Measurements from ENCODE around the gene OVOL2.

Gene OVOL2

GRCh38 chr20:18011482-18011881, 46.2 kb downstream of the OVOL2 start:
- no peak for DNase-seq

GRCh38 chr20:18009116-18009515, 48.6 kb downstream of the OVOL2 start:
- DNase-seq = no peak

GRCh38 chr20:18007534-18008292, 50.0 kb downstream of the OVOL2 start:
- no peak for DNase-seq

GRCh38 chr20:18006684-18007083, 51.0 kb downstream of the OVOL2 start:
- no peak for DNase-seq

GRCh38 chr20:18005990-18006364, 51.7 kb downstream of the OVOL2 start:
- DNase-seq = no peak

GRCh38 chr20:18005170-18005989, 52.3 kb downstream of the OVOL2 start:
- DNase-seq = no peak

- no peak for DNase-seq
These were observed 53.2 kb downstream of the OVOL2 start for GRCh38 chr20:18004384-18005031.

GRCh38 chr20:18003897-18004296, 53.8 kb downstream of the OVOL2 start:
- no peak for DNase-seq

- no peak for DNase-seq
These were observed 56.4 kb downstream of the OVOL2 start for GRCh38 chr20:18001131-18001921.

- no peak for DNase-seq
These were observed 58.1 kb downstream of the OVOL2 start for GRCh38 chr20:17999566-17999965.

GRCh38 chr20:17998446-17998845, 59.3 kb downstream of the OVOL2 start:
- no peak for DNase-seq

GRCh38 chr20:17995967-17996819, 61.5 kb downstream of the OVOL2 start:
- DNase-seq = no peak

- DNase-seq = no peak
These were observed 64.2 kb downstream of the OVOL2 start for GRCh38 chr20:17993546-17993945.

GRCh38 chr20:17992847-17993513, 64.7 kb downstream of the OVOL2 start:
- no peak for DNase-seq

- DNase-seq = no peak
These were observed 65.5 kb downstream of the OVOL2 start for GRCh38 chr20:17992224-17992637.

GRCh38 chr20:17990278-17990972, 67.3 kb downstream of the OVOL2 start:
- DNase-seq = no peak

GRCh38 chr20:17987988-17988387, 69.7 kb downstream of the OVOL2 start:
- DNase-seq = no peak

- no peak for DNase-seq
These were observed 72.2 kb downstream of the OVOL2 start for GRCh38 chr20:17985388-17986018.

GRCh38 chr20:17976305-17976704, 81.4 kb downstream of the OVOL2 start:
- DNase-seq = no peak
